Mononuclear cell (primary cell): ENCODE results near the gene GUCY1A1. TPM values are rescaled to one million over a fixed set of nuclear protein-coding genes. Genes with fewer than 3 reads are reported as not detected.
"Not testable (repeated sequence)": the region's sequence is repeated elsewhere in the genome, so short reads cannot be mapped to it uniquely, and the experiment has no call there.

Experiments used
- H3K27me3 ChIP-seq: 2 replicates; pipeline ENCODE4 v1.6.0; 2011; ENCODE audit warnings: low read length, control low read depth; ENCODE audit not compliant: insufficient read depth
- H3K4me1 ChIP-seq: 2 replicates; pipeline ENCODE4 v1.5.1; 2011; ENCODE audit warnings: mild to moderate bottlenecking, low read length, control low read depth; ENCODE audit not compliant: insufficient read depth
- H3K4me3 ChIP-seq: 2 replicates; pipeline ENCODE4 v1.5.1; 2011; ENCODE audit warnings: mild to moderate bottlenecking, low read length, moderate library complexity
- H3K9me3 ChIP-seq: 2 replicates; pipeline ENCODE4 v1.5.1; 2011; ENCODE audit warnings: low read depth, mild to moderate bottlenecking, control low read depth, low read length
- total RNA-seq: library from RNA; depleted of rRNA; stranded (reverse); fragments of >200 nt; gene quantifications from one replicate; pipeline ENCODE4 v1.2.3, GENCODE V29; 2012

GUCY1A1 gene
- total RNA-seq, 1 donor: 6.4 TPM

DNA sequence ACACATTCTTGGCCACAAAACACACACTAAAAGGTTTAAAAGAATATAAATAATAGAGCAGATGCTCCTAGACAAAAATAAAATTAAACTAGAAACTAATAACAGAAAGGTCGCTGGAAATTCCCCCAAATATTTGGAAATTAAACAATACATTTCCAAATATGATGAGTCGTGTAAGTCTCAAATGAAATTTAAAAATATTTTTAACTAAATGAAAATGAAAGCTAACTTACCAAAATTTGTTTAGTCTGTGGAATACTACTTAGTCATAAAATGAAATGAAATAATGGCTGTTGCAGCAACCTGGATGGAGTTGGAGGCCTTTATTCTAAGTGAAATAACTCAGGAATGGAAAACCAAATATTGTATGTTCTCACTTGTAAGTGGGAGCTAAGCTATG is 20.6 kb upstream of the GUCY1A1 start:
- Histone ChIP-seq H3K27me3 (no peaks in the 10 kb centered on the region), H3K4me1 (no peaks in the 10 kb centered on the region), H3K4me3 (no peak overlapping the region), H3K9me3 (no peaks in the 10 kb centered on the region)

DNA sequence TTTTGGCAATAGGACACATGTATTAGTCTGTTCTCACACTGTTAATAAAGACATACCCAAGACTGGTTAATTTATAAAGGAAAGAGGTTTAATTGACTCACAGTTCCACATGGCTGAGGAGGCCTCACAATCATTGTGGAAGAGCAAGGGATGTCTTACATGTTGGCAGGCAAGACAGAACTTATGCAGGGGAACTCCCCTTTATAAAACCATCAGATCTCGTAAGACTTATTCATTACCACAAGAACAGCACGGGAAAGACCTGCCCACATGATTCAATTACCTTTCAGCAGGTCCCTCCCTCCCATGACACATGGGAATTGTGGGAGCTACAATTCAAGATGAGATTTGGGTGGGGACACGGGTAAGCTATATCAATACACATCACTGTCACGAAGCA is 15.9 kb upstream of the GUCY1A1 start:
- not testable (repeated sequence) for H3K27me3 ChIP-seq, H3K4me1 ChIP-seq, H3K9me3 ChIP-seq, H3K4me3 ChIP-seq

DNA sequence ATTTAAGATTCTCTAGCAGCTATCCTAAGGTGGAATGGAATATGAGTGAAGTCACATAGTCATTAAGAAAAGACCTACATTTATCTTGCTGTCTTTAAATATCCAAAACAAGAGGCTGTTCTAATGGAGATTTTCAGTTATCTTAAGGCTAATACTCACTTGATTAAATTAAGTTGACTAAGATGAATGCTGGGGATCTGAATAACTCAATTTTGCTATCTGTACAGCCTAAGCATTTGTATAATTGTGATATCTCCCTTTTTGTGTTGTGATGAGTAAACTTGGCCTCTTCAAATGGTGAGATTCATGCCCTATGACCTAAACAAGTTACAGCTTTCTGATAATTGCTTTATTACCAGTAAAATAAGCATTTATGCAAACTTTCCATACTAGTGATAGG is 13.6 kb upstream of the GUCY1A1 start:
- no peaks in the 10 kb centered on the region for H3K9me3 ChIP-seq
- no peak overlapping the region for H3K4me3 ChIP-seq
- no peaks in the 10 kb centered on the region for H3K4me1 ChIP-seq
- no peaks in the 10 kb centered on the region for H3K27me3 ChIP-seq

DNA sequence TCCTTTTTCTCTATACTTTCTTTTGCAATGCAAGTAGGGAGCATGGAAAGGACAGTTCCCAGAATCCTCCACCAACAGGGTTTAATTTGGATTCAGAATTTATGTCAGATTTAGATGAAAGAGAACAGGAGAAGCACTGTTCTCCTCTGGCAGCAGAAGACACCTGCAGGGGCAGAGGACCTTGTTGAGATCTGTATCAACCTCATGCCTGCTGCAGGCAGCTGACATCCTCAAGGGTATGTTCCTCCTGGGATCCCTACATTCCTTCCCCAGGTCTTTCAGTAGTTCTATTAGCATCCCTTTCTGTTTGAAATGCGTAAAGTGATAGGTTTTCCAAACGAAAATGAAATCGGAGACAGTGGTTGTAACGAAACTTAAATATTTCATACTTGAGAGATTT is 10.6 kb upstream of the GUCY1A1 start:
- Histone ChIP-seq H3K4me3 (no peak overlapping the region), H3K4me1 (no peaks in the 10 kb centered on the region), H3K27me3 (no peaks in the 10 kb centered on the region), H3K9me3 (no peaks in the 10 kb centered on the region)

DNA sequence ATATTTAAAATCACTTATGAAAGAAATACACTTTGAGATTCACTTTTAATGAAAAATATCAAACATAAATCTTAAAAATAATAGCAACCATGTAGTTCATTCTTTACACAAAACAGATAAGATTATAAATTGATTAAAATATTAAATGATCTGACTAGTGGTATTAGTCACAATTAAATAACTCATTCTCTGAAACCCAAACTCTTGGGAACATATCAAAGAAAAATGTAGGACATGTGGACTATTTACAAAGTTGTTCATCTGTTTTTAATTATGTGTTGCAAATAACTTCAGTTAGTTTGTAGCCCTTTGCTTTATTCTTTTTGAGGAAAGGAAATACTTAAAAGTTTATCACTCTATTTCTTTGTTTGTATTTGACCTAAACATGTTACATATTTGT is 9.5 kb upstream of the GUCY1A1 start:
- Histone ChIP-seq H3K4me3 (no peak overlapping the region), H3K9me3 (no peaks in the 10 kb centered on the region), H3K4me1 (no peaks in the 10 kb centered on the region), H3K27me3 (no peaks in the 10 kb centered on the region)

DNA sequence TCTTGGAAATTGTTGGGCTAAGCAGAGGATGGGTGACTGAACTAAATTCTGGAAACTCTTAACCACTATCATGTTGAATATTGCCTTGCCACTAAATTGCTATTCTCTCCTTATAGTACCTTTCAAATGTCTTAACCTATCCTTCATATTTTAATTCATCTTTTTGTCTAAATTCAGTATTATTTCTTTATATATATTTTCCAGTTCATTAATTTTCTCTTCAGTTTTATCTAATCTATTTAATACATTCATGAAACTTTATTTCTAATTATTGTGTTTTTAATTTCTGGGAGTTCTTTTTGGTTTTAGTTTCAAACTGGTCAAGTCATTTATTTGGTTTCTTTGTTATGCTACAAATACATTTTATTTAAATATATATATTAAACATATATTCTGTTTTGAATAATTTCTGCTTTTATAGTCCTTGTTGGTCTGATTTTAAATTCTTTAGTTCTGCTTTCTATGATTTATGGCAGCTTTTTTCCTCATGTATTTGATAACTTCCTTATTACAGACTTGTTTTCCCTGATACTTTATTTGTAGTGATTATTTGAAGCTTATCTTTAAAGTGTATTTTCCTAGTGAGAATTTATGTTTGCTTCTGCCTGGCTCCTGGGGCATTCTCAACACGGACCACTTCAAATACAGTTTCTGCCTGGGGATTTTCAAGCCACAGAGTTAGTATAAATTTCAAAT is 8.5 kb upstream of the GUCY1A1 start:
- H3K27me3 ChIP-seq: no peaks in the 10 kb centered on the region
- H3K4me3 ChIP-seq: no peak overlapping the region

DNA sequence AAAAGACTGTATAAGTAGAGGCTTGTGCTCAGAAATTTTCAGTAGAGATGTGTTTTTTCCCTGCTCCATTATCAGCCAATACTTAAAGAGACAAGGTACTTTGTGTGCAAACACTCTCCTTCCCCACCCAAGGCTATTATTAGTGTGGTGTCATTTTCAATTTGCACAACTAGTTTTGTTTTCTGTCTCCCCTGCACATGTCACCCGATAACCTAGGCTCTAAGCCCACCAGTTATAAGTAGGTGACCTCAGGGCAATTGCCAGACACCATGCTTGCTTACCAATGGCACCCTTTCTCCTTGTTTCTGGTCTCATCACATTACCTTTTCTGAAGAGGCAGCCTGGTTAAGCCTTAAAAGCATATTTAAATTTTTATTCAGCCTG is 8.0 kb upstream of the GUCY1A1 start:
- H3K4me1 ChIP-seq: no peaks in the 10 kb centered on the region
- no peaks in the 10 kb centered on the region for H3K27me3 ChIP-seq
- H3K9me3 ChIP-seq: no peaks in the 10 kb centered on the region
- no peak overlapping the region for H3K4me3 ChIP-seq

More for the DNA sequence above, 8.5 kb upstream of the GUCY1A1 start:
- Histone ChIP-seq H3K4me1 (no peaks in the 10 kb centered on the region), H3K9me3 (no peaks in the 10 kb centered on the region)

DNA sequence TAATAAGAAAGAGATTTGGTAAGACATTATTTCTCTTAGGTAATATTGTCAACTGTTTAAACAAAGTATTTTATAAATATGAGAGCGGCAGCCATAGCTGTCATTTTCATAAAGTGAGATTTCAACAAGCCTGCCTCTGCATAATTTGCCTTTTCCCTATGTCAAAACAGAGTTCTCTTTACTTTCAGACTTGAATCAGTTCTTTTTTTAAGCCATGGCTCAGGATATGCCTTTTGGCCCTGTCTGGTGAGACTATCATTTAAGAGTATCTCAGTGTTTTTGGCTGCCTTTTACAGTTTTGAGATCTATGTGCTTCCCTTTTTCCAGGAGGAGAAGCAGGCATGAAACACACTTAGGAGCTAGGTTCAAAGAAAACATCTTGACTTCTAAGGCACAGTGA is 7.5 kb upstream of the GUCY1A1 start:
- no peaks in the 10 kb centered on the region for H3K27me3 ChIP-seq
- no peak overlapping the region for H3K4me3 ChIP-seq
- H3K9me3 ChIP-seq: no peaks in the 10 kb centered on the region
- no peaks in the 10 kb centered on the region for H3K4me1 ChIP-seq

DNA sequence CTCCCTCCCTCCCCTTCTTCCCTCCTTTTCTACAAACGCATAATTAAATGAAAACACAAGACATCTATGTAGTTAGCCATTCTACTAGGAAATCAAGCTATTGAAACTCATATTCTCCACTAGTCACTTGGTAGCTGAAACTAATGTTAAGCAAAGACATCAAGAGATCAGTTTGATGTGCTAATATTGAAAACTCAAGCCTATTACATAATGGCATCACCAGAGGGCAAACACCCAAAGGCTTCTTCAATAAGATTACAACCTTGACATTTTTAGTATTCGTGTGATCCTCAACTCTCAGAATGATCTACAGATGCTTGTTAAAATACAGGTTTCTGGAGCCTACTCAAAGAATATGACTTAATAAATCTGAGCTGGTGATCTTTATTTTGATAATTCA is 6.2 kb upstream of the GUCY1A1 start:
- no peaks in the 10 kb centered on the region for H3K27me3 ChIP-seq
- no peaks in the 10 kb centered on the region for H3K4me1 ChIP-seq
- no peak overlapping the region for H3K4me3 ChIP-seq
- no peaks in the 10 kb centered on the region for H3K9me3 ChIP-seq

DNA sequence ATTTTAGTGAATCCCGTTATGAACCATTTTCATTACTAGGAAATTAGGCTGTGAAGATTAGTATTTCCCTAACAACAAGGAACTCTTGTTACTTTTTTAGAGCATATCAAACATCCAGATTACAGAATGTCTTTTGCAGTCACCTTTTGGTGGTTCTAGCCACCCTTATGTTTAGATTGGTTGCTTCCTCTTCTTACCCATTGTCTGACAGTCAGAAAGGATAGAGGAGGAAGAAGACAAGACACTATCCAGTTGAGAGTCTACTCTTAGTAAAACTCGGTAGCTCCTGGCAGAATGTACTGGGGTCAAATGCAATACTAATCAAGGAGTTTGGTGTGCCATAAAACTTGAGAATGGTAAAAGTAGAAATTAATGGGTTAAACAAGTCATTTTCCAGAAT is 1.6 kb upstream of the GUCY1A1 start:
- Histone ChIP-seq H3K27me3 (peaks cover 22% of the 10 kb centered on the region), H3K9me3 (no peaks in the 10 kb centered on the region), H3K4me1 (peaks cover 6% of the 10 kb centered on the region), H3K4me3 (no peak overlapping the region)

DNA sequence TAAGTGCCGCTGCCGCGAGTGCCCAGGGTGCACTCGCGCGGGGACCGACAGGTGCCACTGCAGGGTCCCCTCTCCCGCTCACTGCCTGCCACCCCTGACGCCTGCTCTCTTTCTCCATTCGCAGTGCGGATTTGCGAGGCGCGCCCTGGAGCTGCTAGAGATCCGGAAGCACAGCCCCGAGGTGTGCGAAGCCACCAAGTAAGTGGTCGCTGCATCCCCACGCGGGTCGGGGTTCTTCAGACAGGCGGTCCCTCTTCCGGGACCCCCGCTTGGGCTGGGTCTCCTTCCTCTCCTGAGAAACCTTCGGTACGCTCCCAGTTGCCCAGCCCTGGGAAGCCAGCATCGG is 547 bp downstream of the GUCY1A1 start:
- Histone ChIP-seq H3K4me1 (peaks cover 6% of the 10 kb centered on the region), H3K27me3 (peaks cover 22% of the 10 kb centered on the region), H3K9me3 (no peaks in the 10 kb centered on the region), H3K4me3 (peak overlapping the region; percentile 44)

DNA sequence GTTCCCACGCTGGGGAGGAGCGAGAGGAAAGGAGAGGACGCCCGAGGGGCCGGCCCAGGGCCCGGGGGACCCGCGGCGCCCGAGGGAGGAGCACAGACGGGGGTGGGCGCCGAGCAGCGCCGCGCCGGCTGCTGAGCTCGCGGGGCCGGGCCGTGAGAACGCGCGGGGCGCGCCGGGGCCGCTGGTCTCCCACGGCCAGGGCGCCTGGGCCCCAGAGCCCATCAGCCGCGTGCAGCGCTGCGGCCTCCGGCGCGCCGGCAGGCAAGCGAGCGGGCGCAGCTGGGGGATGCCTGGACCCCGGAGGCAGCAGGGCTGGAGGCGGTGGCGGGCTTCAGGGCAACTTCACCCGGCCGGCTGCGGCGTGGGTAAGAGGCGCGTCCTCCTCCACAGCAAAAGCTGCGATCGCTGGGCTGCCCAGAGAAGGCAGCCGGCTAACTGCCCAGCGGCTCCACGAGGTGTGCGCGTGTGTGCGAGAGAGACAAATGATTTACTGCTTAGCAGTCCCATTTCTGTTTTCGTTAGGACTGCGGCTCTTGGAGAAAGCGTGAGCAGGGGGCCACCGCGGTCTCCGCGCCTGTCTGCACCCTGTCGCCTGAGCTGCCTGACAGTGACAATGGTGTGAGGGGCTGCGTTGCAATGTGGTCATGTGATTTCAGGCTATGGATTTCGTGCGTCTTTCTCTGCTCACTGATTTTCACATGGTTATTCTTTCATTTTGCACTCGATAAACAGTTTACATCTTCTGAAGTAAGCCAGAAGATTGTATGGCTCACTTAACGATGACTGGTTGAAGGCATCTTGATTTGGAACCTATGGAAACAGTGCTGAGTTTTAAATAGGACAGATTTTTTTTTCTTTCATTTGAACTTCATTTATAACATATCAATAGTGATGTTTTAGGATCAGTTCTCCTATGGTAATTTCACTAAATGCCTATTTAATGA is 1.2 kb downstream of the GUCY1A1 start:
- Histone ChIP-seq H3K9me3 (no peaks in the 10 kb centered on the region), H3K4me1 (peaks cover 6% of the 10 kb centered on the region), H3K4me3 (peak overlapping the region; percentile 44), H3K27me3 (peaks cover 22% of the 10 kb centered on the region)

DNA sequence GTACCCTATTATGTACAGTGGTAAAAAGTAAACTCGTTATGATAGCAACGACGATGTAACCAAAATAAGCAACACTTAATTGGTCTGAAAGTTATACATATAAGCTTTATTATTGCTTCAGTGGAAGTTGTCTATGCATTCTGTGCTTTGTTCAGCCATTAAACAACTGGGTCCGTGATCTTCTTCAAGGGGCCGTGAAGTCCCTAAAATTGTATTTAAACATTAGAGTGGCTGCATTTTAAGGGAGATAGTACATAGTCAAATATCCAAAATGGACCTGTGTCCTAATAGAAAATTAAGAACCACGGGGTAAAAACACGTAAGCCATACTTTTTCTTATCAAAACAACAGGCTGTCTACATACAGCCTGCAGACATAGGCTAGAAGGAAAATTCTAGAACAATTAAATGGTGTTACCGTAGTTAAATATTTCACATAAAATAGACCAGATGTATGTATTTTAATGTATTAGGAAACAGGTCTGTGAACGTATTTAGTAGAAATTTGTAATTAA is 2.1 kb downstream of the GUCY1A1 start:
- Histone ChIP-seq H3K27me3 (peaks cover 22% of the 10 kb centered on the region), H3K4me1 (peaks cover 6% of the 10 kb centered on the region), H3K4me3 (no peak overlapping the region), H3K9me3 (no peaks in the 10 kb centered on the region)

DNA sequence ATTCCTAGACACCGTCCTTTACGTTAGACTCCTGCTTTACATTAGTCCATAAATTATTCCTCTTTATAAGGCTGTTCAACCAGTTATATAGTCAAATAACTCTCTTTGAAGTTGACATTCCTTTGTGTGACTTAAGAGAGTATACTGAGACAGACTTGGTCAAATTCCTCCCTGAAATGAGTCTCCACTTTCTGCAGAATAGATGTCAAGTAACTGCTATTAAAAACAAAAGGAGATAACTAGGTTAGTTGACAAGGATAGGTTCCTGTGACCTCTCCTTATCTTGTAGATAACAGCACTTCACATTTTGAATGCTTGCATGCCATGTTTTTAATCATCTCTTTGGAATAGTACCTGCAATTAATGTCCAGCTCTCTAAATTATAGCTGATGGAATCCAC is 5.7 kb downstream of the GUCY1A1 start:
- H3K4me3 ChIP-seq: no peak overlapping the region
- H3K27me3 ChIP-seq: peaks cover 9% of the 10 kb centered on the region
- H3K9me3 ChIP-seq: no peaks in the 10 kb centered on the region
- peaks cover 11% of the 10 kb centered on the region for H3K4me1 ChIP-seq

DNA sequence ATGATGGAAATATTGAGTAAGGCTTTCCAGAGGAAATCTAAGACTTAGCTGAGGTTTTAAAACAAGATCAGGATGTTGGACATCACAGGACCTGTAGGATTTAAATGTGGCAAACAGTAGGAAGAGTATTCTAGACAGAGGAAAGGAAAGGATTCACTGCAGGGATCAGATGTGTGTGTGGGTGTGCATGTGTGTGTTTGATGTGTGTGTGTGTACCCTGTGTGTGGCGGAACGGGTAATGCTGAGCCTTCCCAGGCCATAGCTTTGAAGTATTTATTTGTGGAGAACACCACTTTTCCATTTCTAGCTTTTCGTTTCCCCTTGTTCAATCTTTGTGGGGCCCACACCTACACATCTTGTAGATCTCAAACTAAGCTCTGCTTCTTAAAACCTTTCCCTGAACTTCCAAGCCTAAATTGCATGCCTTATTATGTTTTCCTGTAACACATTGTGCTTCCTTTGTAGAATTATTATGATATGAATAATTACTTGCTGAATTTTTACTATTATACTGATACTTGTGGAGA is 6.9 kb downstream of the GUCY1A1 start:
- peaks cover 5% of the 10 kb centered on the region for H3K27me3 ChIP-seq
- H3K4me3 ChIP-seq: no peak overlapping the region
- H3K9me3 ChIP-seq: no peaks in the 10 kb centered on the region
- H3K4me1 ChIP-seq: peaks cover 11% of the 10 kb centered on the region
